ENCODE data around the gene UBR4. TPM values are rescaled to one million over a fixed set of nuclear protein-coding genes. Genes with fewer than 3 reads are reported as not detected.
"Not testable (repeated sequence)": the region's sequence is repeated elsewhere in the genome, so short reads cannot be mapped to it uniquely, and the experiment has no call there.

The UBR4 gene
- total RNA-seq, 6 experiments from 2014 or later = 73.0 to 132 (median 90.1) TPM

- 96% methylated on average over 2 of the region's 2 CpGs for WGBS (ENCODE audit: insufficient coverage, low coverage, low lambda C conversion rate, missing lambda C conversion rate)
- intact Hi-C loops (cut with DNase I) = loop anchor here in 1 of 2 donors (10.0 kb wide), 1 partner anchor 49 kb away; no protein-coding TSS in a partner anchor
Observed at GRCh38 chr1:19186001-19186400, 24.1 kb downstream of the UBR4 start.

GRCh38 chr1:19182223-19182622 lies 27.8 kb downstream of the UBR4 start:
- Histone ChIP-seq H3K36me3 (peaks cover 8 to 60% (median 41%) of the 10 kb centered on the region in 4 donors), H3K4me3 (no peak overlapping the region), H3K9me3 (no peaks in the 10 kb centered on the region), H3K27me3 (no peaks in the 10 kb centered on the region), H3K27ac (no peak overlapping the region), H3K4me1 (peaks cover 0 to 35% (median 14%) of the 10 kb centered on the region in 4 donors)
- ATAC-seq (no peak), DNase-seq (no peak)
- intact Hi-C loops (cut with DNase I) = loop anchor here in 1 of 2 donors (10.0 kb wide), 1 partner anchor 53 kb away; no protein-coding TSS in a partner anchor
- 98% methylated on average over 5 of the region's 5 CpGs for WGBS (ENCODE audit: insufficient coverage, low coverage, low lambda C conversion rate, missing lambda C conversion rate)
- TF ChIP-seq CTCF (IDR thresholded peaks at IDR 0.05) = no peak
- no peak for TF ChIP-seq POLR2A (IDR thresholded peaks at IDR 0.05)

More at GRCh38 chr1:19186001-19186400, 24.1 kb downstream of the UBR4 start:
- ATAC-seq (no peak), DNase-seq (no peak)
- H3K4me1 ChIP-seq = peaks cover 0 to 6% (median 0%) of the 10 kb centered on the region in 4 donors
- peaks cover 8 to 63% (median 44%) of the 10 kb centered on the region in 4 donors for H3K36me3 ChIP-seq
- TF ChIP-seq CTCF (IDR thresholded peaks at IDR 0.05) (no peak), POLR2A (IDR thresholded peaks at IDR 0.05) (no peak)
- H3K9me3 ChIP-seq = no peaks in the 10 kb centered on the region
- H3K4me3 ChIP-seq = no peak overlapping the region
- H3K27me3 ChIP-seq = no peaks in the 10 kb centered on the region
- H3K27ac ChIP-seq = no peak overlapping the region

DNA sequence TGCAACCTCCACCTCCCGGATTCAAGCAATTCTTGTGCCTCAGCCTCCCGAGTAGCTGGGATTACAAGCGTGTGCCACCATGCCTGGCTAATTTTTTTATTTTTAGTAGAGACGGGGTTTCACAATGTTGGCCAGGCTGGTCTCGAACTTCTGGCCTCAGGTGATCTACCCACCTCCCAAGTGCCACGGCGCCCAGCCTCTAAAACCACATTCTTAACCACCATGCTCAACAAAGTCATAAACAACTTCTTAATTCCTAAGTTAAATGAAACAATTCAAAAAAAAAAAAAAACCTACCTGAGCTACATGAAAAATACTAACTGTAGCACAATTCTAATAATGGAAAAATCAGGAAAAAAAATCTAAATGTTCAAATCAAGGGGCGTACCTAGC lies 29.8 kb downstream of the UBR4 start:
- 81% methylated on average over 8 of the region's 8 CpGs for WGBS (ENCODE audit: insufficient coverage, low coverage, low lambda C conversion rate, missing lambda C conversion rate)
- Histone ChIP-seq H3K36me3 (peaks cover 8 to 60% (median 41%) of the 10 kb centered on the region in 4 donors), H3K4me1 (peaks cover 0 to 35% (median 14%) of the 10 kb centered on the region in 4 donors), H3K27ac (peak overlapping the region in 2 of 3 donors; percentile 69 to 76)
- intact Hi-C loops (cut with DNase I) = loop anchor here in 1 of 2 donors (10.0 kb wide), 1 partner anchor 55 kb away; no protein-coding TSS in a partner anchor
- DNase-seq, H3K9me3 ChIP-seq, H3K4me3 ChIP-seq, ATAC-seq, H3K27me3 ChIP-seq: not testable (repeated sequence)

GRCh38 chr1:19179597-19180264 lies 30.3 kb downstream of the UBR4 start:
- Histone ChIP-seq H3K4me1 (peaks cover 0 to 35% (median 14%) of the 10 kb centered on the region in 4 donors), H3K9me3 (no peaks in the 10 kb centered on the region), H3K27ac (peak overlapping the region in 2 of 3 donors; percentile 69 to 76), H3K4me3 (no peak overlapping the region), H3K27me3 (no peaks in the 10 kb centered on the region), H3K36me3 (peaks cover 8 to 60% (median 41%) of the 10 kb centered on the region in 4 donors)
- WGBS (ENCODE audit: insufficient coverage, low coverage, low lambda C conversion rate, missing lambda C conversion rate) = 64% methylated on average over 8 of the region's 8 CpGs
- no peak for DNase-seq
- TF ChIP-seq POLR2A (IDR thresholded peaks at IDR 0.05) = no peak
- TF ChIP-seq CTCF (IDR thresholded peaks at IDR 0.05) = peak; percentile 28 to 53 (median 37)
- ATAC-seq = peak; percentile 74 to 86 (median 81)
- intact Hi-C loops (cut with DNase I) = loop anchor here in 1 of 2 donors (10.0 kb wide), 1 partner anchor 55 kb away; no protein-coding TSS in a partner anchor
